Thymus (tissue), 11 donors: ENCODE data around the gene TARBP1. TPM values are rescaled to one million over a fixed set of nuclear protein-coding genes. Genes with fewer than 3 reads are reported as not detected.
A peak's percentile ranks its signal among the peaks of the same experiment; 100 is the strongest.

Experiments used
- DNase-seq, 9 donors: peaks; one replicate each; pipeline ENCODE4 v3.0.0-alpha.2; 2013; ENCODE audit warnings: low spot score in 9 of 9, low read depth in 6 of 9, missing footprints in 1 of 9
- H3K27ac ChIP-seq, 2 donors: one replicate each; pipeline ENCODE4 v1.5.1; 2013; ENCODE audit warnings: control low read depth in 1 of 2, low read depth in 1 of 2, low read length in 1 of 2, mild to moderate bottlenecking in 1 of 2, moderate library complexity in 1 of 2
- H3K27me3 ChIP-seq, 2 donors: one replicate each; pipeline ENCODE4 v1.5.1; 2013; ENCODE audit warnings: low read length in 1 of 2; ENCODE audit not compliant: control insufficient read depth in 2 of 2, insufficient read depth in 1 of 2
- H3K36me3 ChIP-seq, 2 donors: one replicate each; pipeline ENCODE4 v1.5.1; 2013; ENCODE audit warnings: low read length in 1 of 2, mild to moderate bottlenecking in 1 of 2, moderate library complexity in 1 of 2; ENCODE audit not compliant: control insufficient read depth in 2 of 2, insufficient read depth in 2 of 2
- H3K4me1 ChIP-seq, 2 donors: one replicate each; pipeline ENCODE4 v1.5.1; 2013; ENCODE audit warnings: low read length in 2 of 2; ENCODE audit not compliant: control insufficient read depth in 2 of 2, insufficient read depth in 2 of 2
- H3K4me3 ChIP-seq, 2 donors: one replicate each; pipeline ENCODE4 v1.5.1; 2013; ENCODE audit warnings: low read length in 2 of 2, control low read depth in 1 of 2, mild to moderate bottlenecking in 1 of 2
- H3K9me3 ChIP-seq, 2 donors: one replicate each; pipeline ENCODE4 v1.5.1; 2013; ENCODE audit warnings: low read length in 1 of 2, mild to moderate bottlenecking in 1 of 2; ENCODE audit not compliant: control insufficient read depth in 2 of 2, insufficient read depth in 1 of 2
- WGBS: extraction: QIAGEN DNeasy Blood & Tissue Kit; methylation state at CpG from one replicate; pipeline ENCODE4 v1.1.7; 2013; 5-methylcytosine and 5-hydroxymethylcytosine counted together
- polyA plus RNA-seq: library from polyadenylated mRNA; stranded (reverse); fragments of 200-250 nt; gene quantifications from one replicate; pipeline ENCODE4 v1.2.3, GENCODE V29; 2013
- total RNA-seq: library from RNA; stranded (reverse); fragments of 120-200 nt; gene quantifications from one replicate; pipeline ENCODE4 v1.2.4, GENCODE V29; 2013
- donor health status: healthy.

Gene TARBP1
- total and polyA plus RNA-seq, 2 donors: 29.0 to 66.3 TPM

- Histone ChIP-seq H3K9me3 (no peaks in the 10 kb centered on the region), H3K27ac (peak overlapping the region in 1 of 2 donors; percentile 15), H3K4me1 (peaks cover 0 to 22% of the 10 kb centered on the region in 2 donors), H3K27me3 (no peaks in the 10 kb centered on the region), H3K4me3 (no peak overlapping the region), H3K36me3 (no peaks in the 10 kb centered on the region)
- 64% methylated on average over 12 of the region's 12 CpGs for WGBS
- peak in 2 of 9 donors; percentile 31 to 66 for DNase-seq
These were observed 8.2 kb upstream of the TARBP1 start for GRCh38 chr1:234486858-234487840.

GRCh38 chr1:234484991-234485739 lies 6.2 kb upstream of the TARBP1 start:
- H3K27me3 ChIP-seq: no peaks in the 10 kb centered on the region
- H3K4me1 ChIP-seq: peaks cover 0 to 14% of the 10 kb centered on the region in 2 donors
- H3K27ac ChIP-seq: no peak overlapping the region
- no peaks in the 10 kb centered on the region for H3K9me3 ChIP-seq
- WGBS: 94% methylated on average over 17 of the region's 17 CpGs
- DNase-seq: no peak
- H3K4me3 ChIP-seq: no peak overlapping the region
- H3K36me3 ChIP-seq: no peaks in the 10 kb centered on the region

GRCh38 chr1:234484218-234484617 lies 5.2 kb upstream of the TARBP1 start:
- Histone ChIP-seq H3K9me3 (no peaks in the 10 kb centered on the region), H3K36me3 (no peaks in the 10 kb centered on the region)
- 92% methylated on average over 3 of the region's 3 CpGs for WGBS

GRCh38 chr1:234481771-234482170 lies 2.8 kb upstream of the TARBP1 start:
- no peak overlapping the region for H3K27ac ChIP-seq
- H3K4me3 ChIP-seq: no peak overlapping the region
- no peaks in the 10 kb centered on the region for H3K27me3 ChIP-seq
- no peaks in the 10 kb centered on the region for H3K9me3 ChIP-seq
- H3K4me1 ChIP-seq: peaks cover 3 to 11% of the 10 kb centered on the region in 2 donors
- H3K36me3 ChIP-seq: no peaks in the 10 kb centered on the region
- 98% methylated on average over 5 of the region's 5 CpGs for WGBS
- no peak for DNase-seq

More at GRCh38 chr1:234484218-234484617, 5.2 kb upstream of the TARBP1 start:
- no peak for DNase-seq
- H3K4me3 ChIP-seq: no peak overlapping the region
- H3K4me1 ChIP-seq: peaks cover under 1 to 17% of the 10 kb centered on the region in 2 donors
- no peaks in the 10 kb centered on the region for H3K27me3 ChIP-seq
- no peak overlapping the region for H3K27ac ChIP-seq

- WGBS: 97% methylated on average over 2 of the region's 2 CpGs
- DNase-seq: no peak
- Histone ChIP-seq H3K36me3 (no peaks in the 10 kb centered on the region), H3K27ac (no peak overlapping the region), H3K4me1 (peaks cover 3 to 22% of the 10 kb centered on the region in 2 donors), H3K9me3 (no peaks in the 10 kb centered on the region), H3K4me3 (no peak overlapping the region), H3K27me3 (no peaks in the 10 kb centered on the region)
These were observed 887 bp upstream of the TARBP1 start for GRCh38 chr1:234479866-234480265.

GRCh38 chr1:234479310-234479559 lies 256 bp upstream of the TARBP1 start:
- no peaks in the 10 kb centered on the region for H3K9me3 ChIP-seq
- H3K27me3 ChIP-seq: no peaks in the 10 kb centered on the region
- DNase-seq: no peak
- WGBS: 23% methylated on average over 5 of the region's 5 CpGs
- H3K36me3 ChIP-seq: no peaks in the 10 kb centered on the region
- H3K27ac ChIP-seq: peak overlapping the region in 1 of 2 donors; percentile 91
- H3K4me1 ChIP-seq: peaks cover 3 to 24% of the 10 kb centered on the region in 2 donors
- peak overlapping the region; percentile 52 to 84 for H3K4me3 ChIP-seq

- peaks cover 7 to 30% of the 10 kb centered on the region in 2 donors for H3K4me1 ChIP-seq
- H3K27me3 ChIP-seq: no peaks in the 10 kb centered on the region
- peak overlapping the region; percentile 22 to 91 for H3K27ac ChIP-seq
- WGBS: under 1% methylated on average over 43 of the region's 43 CpGs
- H3K9me3 ChIP-seq: no peaks in the 10 kb centered on the region
- DNase-seq: peak in 5 of 9 donors; percentile 42 to 76 (median 67)
- no peaks in the 10 kb centered on the region for H3K36me3 ChIP-seq
- H3K4me3 ChIP-seq: peak overlapping the region; percentile 40 to 84
These were observed 863 bp downstream of the TARBP1 start for GRCh38 chr1:234478152-234478480.

GRCh38 chr1:234477386-234478151 lies 1.4 kb downstream of the TARBP1 start:
- no peaks in the 10 kb centered on the region for H3K27me3 ChIP-seq
- H3K4me3 ChIP-seq: peak overlapping the region; percentile 40 to 84
- WGBS: 18% methylated on average over 15 of the region's 15 CpGs
- H3K27ac ChIP-seq: peak overlapping the region; percentile 22 to 25
- peaks cover 8 to 32% of the 10 kb centered on the region in 2 donors for H3K4me1 ChIP-seq
- no peak for DNase-seq
- no peaks in the 10 kb centered on the region for H3K9me3 ChIP-seq
- no peaks in the 10 kb centered on the region for H3K36me3 ChIP-seq
